ENCODE results near the gene SOBP.

- TF ChIP-seq CTCF (IDR thresholded peaks at IDR 0.05; ENCODE audit: low read depth, low read length) (no peak), EZH2phosphoT487 (IDR thresholded peaks at IDR 0.05; ENCODE audit: low read depth) (no peak)
Observed at GRCh38 chr6:107613651-107614379, 123.9 kb downstream of the SOBP start.
